Lower leg skin (tissue), 3 donors: ENCODE data around the gene CMTM1.

ENCODE experiments used
- POLR2A ChIP-seq, 2 donors: fragments of 450-650 bp; IDR thresholded peaks; one replicate each; pipeline ENCODE4 v1.6.1; 2016 to 2017; ENCODE audit warnings: antibody characterized with exemption in 2 of 2, mild to moderate bottlenecking in 1 of 2, moderate library complexity in 1 of 2
- TF ChIP-seq, protein P1 (sequence below), 3 donors: fragments of 450-650 bp; IDR thresholded peaks; one replicate each; pipeline ENCODE4 v1.5.1; 2016; ENCODE audit warnings: antibody characterized with exemption in 3 of 3, mild to moderate bottlenecking in 3 of 3, moderate library complexity in 2 of 3

DNA sequence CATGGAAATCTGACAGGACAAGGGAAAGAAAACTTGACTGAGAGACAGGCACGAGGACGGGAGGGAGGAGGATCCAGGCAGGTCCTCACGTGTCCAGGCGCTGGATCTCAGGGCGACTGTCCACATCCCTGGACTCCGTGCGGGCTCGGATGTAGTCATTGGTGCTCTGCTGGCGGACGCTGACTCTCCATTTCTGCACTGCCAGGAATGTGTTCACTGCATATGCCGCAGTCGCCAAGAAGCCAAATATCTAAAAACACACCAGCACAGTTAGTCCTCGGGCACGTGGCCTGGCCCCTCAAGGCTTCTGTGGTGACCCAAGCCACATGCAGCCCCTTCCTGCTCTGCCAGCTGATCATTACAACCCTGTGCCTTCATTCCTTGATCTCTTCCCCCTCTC, 55.7 kb downstream of the CMTM1 start:
- TF ChIP-seq, protein P1, sequence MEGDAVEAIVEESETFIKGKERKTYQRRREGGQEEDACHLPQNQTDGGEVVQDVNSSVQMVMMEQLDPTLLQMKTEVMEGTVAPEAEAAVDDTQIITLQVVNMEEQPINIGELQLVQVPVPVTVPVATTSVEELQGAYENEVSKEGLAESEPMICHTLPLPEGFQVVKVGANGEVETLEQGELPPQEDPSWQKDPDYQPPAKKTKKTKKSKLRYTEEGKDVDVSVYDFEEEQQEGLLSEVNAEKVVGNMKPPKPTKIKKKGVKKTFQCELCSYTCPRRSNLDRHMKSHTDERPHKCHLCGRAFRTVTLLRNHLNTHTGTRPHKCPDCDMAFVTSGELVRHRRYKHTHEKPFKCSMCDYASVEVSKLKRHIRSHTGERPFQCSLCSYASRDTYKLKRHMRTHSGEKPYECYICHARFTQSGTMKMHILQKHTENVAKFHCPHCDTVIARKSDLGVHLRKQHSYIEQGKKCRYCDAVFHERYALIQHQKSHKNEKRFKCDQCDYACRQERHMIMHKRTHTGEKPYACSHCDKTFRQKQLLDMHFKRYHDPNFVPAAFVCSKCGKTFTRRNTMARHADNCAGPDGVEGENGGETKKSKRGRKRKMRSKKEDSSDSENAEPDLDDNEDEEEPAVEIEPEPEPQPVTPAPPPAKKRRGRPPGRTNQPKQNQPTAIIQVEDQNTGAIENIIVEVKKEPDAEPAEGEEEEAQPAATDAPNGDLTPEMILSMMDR (IDR thresholded peaks at IDR 0.05): no peak
- TF ChIP-seq POLR2A (IDR thresholded peaks at IDR 0.05): no peak
